Stimulated activated effector memory CD8-positive, alpha-beta T cell treated with anti-CD3 and anti-CD28 coated beads, Interleukin-12 subunit alpha, Interleukin-12 subunit beta, amount 100 ng/mL, for 72 hours (primary cell): Measurements from ENCODE around the gene PARS2.

Experiments
- ATAC-seq: fragments of 150-1000 bp; cut with Tn5 transposase; 2 replicates; pipeline ENCODE4 v1.10.0; 2021
- DNase-seq, 2 donors: peaks; one replicate each; pipeline ENCODE4 v3.0.0; 2021 to 2022; ENCODE audit warnings: low spot score in 2 of 2
- H3K27ac Mint-ChIP-seq: one replicate; pipeline ENCODE4 v1.8.0; 2022; ENCODE audit warnings: mild to moderate bottlenecking, mixed read lengths
- H3K36me3 Mint-ChIP-seq: one replicate; pipeline ENCODE4 v1.8.0; 2022; ENCODE audit warnings: mild to moderate bottlenecking, mixed read lengths
- H3K4me1 Mint-ChIP-seq: one replicate; pipeline ENCODE4 v1.8.0; 2022; ENCODE audit warnings: mixed read lengths
- H3K4me3 Mint-ChIP-seq: one replicate; pipeline ENCODE4 v1.8.0; 2022; ENCODE audit warnings: mild to moderate bottlenecking, mixed read lengths
- H3K9me3 Mint-ChIP-seq: one replicate; pipeline ENCODE4 v1.8.0; 2022; ENCODE audit warnings: mixed read lengths

Gene PARS2

DNA sequence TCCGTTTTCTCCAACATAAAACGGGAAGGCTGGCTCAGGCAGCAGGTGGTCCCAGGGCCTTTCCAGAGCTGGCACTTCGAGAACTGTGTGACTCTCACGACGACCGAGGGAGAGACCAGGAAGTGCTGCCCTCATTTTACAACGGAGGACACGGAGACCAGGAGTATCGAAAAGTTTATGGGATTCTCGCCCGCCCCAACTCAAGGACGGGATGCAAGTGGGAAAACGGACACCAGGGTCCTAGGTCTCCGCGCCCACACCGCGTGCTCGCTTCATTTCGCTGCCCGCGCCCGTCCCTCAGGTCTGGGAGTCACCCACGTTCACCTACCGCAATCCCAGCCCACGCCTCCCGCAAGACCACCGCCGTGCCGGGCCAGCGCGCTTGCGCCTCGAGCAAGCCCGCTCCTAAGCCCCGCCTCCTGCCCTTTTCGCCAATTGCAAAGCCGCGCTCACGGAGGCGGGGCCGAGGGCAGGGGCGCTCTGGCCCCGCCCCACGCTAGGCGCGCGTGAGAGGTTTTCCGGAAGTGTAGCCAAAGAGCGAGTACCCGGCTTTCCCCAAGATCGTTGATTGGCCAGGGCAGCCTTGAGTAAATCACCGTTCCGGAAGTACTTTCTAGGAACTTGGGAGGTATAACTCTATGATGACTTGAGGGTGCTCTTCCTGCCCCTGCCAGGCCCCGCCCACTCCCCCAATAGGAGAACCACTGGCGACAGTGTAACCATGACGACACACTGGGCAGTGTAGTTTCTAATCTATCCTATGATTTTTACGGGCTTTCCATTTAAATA, at the start of gene PARS2:
PARS2 (minus strand) TSS at position 391 of the 789 bp plus-strand sequence. CDS start 5,362 bp downstream, outside the sequence.
- Mint-ChIP-seq H3K4me3 (peak within 1 kb of the TSS; percentile 86), H3K4me1 (peaks cover 22% of the 10 kb centered on the region), H3K27ac (peak within 1 kb of the TSS; percentile 95), H3K9me3 (no peaks in the 10 kb centered on the region), H3K36me3 (peaks cover 13% of the 10 kb centered on the region)
- ATAC-seq, result peak; percentile 97
- DNase-seq, result peak; percentile 90 to 97

DNA sequence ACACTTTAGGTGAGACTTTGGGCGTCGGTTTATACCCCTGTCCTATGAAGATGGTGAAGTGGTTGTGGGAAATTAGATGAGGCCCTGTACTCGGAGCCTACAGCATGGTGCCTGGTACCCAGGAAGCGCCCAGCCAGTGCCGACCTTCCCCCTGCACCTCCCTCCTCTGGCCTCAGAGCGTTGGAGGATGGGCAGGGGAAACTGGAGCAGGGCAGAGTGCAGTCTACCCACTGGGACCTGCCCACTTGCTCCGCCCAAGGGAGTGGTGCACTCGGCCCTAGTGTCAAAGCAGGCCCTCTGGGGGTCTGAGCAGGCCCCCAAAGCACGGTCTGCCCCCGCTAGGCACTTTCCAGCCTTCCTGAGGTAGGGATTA, 49.8 kb upstream of the PARS2 start:
- peak overlapping the region; percentile 65 for H3K27ac Mint-ChIP-seq
- peaks cover 32% of the 10 kb centered on the region for H3K4me1 Mint-ChIP-seq
- no peaks in the 10 kb centered on the region for H3K36me3 Mint-ChIP-seq
- DNase-seq, result peak in 1 of 2 donors; percentile 44
- no peak overlapping the region for H3K4me3 Mint-ChIP-seq
- no peak for ATAC-seq
- H3K9me3 Mint-ChIP-seq, result no peaks in the 10 kb centered on the region

DNA sequence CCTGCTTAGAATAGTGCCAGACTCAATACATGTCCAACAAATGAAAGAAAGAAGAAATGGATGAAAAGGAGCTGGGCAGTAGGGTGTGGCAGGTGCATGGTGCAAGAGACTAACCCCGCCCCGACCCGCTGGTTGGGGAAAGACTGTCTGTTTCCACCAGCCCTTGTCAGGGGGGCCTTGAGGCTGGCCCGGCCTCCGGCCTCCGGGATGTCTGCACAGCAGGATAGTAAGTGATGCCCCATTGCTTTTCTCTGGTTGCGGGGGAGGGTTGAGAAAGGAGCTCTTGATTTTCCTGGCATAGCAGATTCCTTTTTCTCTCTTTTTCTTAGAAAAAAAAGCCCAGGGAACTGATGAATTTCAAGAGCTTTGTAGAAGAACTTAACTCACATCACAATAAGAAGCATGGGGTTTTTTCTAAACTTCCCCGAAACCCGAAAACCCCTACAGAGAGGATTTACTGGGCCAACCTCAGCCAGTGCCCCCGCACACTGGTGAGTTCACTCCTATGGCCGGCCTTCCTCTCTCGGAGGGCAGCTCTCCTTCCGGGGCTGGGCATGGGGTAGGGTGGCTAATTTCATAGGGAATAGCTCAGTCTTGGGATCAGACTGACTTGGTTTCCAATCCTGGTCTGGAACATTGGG, 49.3 kb upstream of the PARS2 start:
- no peak overlapping the region for H3K4me3 Mint-ChIP-seq
- DNase-seq (no peak), ATAC-seq (no peak)
- H3K36me3 Mint-ChIP-seq, result no peaks in the 10 kb centered on the region
- H3K4me1 Mint-ChIP-seq, result peaks cover 37% of the 10 kb centered on the region
- H3K9me3 Mint-ChIP-seq, result no peaks in the 10 kb centered on the region
- peak overlapping the region; percentile 65 for H3K27ac Mint-ChIP-seq

DNA sequence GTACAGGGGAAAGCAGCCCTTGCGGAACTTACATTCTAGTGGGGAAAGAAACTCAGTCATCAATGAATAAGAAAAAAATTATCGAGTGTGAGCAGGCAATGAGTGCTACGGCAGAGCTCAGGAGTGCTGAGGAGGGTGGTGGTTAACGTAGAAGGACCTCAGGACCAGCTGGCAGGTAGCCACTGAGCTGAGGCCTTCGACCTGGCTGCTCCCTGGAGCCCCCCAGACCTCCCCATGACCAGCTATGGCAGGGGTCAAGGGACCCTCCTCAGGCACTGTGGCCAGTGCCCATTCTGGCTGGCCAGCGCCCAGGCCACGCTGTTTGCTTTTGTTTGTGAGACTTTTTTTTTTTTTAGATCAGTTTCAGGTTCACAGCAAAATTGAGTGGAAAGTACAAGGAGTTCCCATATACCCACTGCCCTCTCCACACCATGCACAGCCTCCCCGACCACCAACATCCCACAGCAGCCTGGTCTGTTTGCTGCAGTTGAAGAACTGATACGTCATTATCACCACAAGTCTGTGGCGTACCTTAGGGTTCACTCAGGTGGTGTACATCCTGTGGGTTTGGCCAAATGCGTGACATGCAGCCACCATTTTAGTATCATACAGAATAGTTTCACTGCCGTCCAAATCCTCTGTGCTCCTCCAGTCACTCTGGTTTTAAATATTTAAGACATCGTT, 48.6 kb upstream of the PARS2 start:
- H3K27ac Mint-ChIP-seq, result peak overlapping the region; percentile 65
- H3K4me3 Mint-ChIP-seq, result no peak overlapping the region
- H3K9me3 Mint-ChIP-seq, result no peaks in the 10 kb centered on the region
- DNase-seq (peak in 1 of 2 donors; percentile 54), ATAC-seq (peak; percentile 58)
- no peaks in the 10 kb centered on the region for H3K36me3 Mint-ChIP-seq
- H3K4me1 Mint-ChIP-seq, result peaks cover 44% of the 10 kb centered on the region

DNA sequence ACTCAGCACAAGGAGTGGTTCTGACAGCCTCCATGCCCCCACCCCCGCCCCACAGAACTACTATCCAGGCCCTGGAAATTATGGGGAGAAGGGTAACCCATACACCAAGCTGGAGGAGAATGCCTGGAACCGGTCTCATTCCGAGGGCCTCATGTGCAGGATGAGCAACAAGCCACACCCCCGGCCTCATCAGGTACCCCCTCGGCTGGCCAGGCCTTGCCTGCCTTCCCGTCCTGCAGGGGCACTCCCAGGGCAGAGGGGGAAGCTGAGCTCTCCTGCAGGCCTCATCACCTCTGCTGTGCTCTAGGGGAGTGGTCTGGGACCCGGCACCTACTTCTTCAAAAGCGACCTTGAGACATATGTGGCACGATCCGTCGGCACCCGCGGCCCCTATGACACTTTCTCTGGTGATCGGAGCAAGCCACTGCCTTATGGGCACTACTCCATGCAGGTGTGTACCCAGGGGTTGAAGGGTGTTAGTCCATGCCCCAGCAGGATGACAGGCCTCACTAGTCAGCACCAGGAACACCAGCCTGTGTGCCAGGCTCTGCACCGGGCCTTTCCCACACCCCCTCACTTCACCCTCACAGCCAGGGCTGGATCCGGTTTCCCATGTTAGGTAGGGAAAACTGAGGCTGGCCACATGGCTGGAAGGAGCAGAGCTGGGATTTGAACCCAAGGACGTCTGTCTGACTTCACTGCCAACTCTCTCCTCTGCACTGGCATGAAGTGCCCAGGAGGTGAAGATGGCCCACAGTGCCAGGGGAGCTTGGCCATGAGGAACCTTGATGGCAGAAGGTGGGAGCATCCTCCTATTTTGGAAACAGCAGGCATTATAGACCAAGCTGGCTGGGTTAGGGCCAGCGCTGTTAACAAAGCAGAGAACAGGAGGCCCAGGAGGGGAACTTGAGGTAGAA, 47.7 kb upstream of the PARS2 start:
- H3K4me1 Mint-ChIP-seq, result peaks cover 53% of the 10 kb centered on the region
- H3K36me3 Mint-ChIP-seq, result no peaks in the 10 kb centered on the region
- ATAC-seq (no peak), DNase-seq (peak in 1 of 2 donors; percentile 45)
- H3K27ac Mint-ChIP-seq, result no peak overlapping the region
- H3K9me3 Mint-ChIP-seq, result no peaks in the 10 kb centered on the region
- no peak overlapping the region for H3K4me3 Mint-ChIP-seq

GRCh38 chr1:54811066-54811465, 46.7 kb upstream of the PARS2 start:
- no peak overlapping the region for H3K4me3 Mint-ChIP-seq

DNA sequence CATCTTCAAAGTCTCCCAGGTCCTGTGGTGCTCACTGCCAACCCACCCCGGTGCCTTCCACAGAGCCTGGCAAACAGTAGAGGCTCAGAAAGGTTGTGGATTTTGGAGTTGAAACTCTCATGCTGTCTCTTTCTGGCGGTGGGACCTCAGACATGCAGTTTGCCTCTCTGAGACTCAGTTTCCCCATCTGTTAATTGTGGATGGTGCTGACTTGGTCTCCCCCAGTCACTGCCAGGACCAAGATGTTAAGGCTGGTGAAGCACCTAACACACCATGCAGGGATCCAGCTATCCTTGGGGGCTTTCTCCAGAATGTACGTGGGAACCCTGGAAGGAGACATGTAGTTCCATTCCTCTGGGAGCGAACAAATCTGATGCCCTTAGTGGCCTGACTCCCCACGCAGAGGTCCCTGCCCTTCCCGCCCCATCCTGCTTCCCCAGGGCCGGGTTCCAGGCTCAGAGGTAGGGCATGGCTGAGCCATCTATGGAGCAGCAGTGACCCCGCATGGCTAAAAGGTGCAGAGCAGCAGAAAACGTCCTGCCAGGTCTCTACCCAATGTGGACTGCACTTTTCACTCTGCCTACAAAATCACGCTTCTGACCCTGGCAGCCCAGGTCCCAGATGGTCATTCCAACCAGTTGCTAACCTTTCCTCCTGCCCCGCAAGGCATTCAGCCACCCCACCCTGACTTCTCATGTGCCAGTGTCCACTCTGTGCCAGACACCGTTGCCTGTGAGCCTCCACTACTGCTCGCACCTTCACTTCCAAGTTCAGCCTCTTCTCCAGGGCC, 46.0 kb upstream of the PARS2 start:
- Mint-ChIP-seq H3K4me1 (peaks cover 65% of the 10 kb centered on the region), H3K27ac (peak overlapping the region; percentile 71), H3K36me3 (no peaks in the 10 kb centered on the region), H3K4me3 (no peak overlapping the region), H3K9me3 (no peaks in the 10 kb centered on the region)
- DNase-seq (peak; percentile 58 to 87), ATAC-seq (peak; percentile 70)

More at GRCh38 chr1:54811066-54811465, 46.7 kb upstream of the PARS2 start:
- peak overlapping the region; percentile 71 for H3K27ac Mint-ChIP-seq
- H3K4me1 Mint-ChIP-seq, result peaks cover 63% of the 10 kb centered on the region
- ATAC-seq (no peak), DNase-seq (peak in 1 of 2 donors; percentile 38)
- no peaks in the 10 kb centered on the region for H3K36me3 Mint-ChIP-seq
- no peaks in the 10 kb centered on the region for H3K9me3 Mint-ChIP-seq

- Mint-ChIP-seq H3K27ac (peak overlapping the region; percentile 71), H3K4me1 (peaks cover 73% of the 10 kb centered on the region), H3K9me3 (no peaks in the 10 kb centered on the region), H3K36me3 (no peaks in the 10 kb centered on the region), H3K4me3 (no peak overlapping the region)
- ATAC-seq (no peak), DNase-seq (peak in 1 of 2 donors; percentile 34)
These were observed 45.3 kb upstream of the PARS2 start for GRCh38 chr1:54809496-54810074.

DNA sequence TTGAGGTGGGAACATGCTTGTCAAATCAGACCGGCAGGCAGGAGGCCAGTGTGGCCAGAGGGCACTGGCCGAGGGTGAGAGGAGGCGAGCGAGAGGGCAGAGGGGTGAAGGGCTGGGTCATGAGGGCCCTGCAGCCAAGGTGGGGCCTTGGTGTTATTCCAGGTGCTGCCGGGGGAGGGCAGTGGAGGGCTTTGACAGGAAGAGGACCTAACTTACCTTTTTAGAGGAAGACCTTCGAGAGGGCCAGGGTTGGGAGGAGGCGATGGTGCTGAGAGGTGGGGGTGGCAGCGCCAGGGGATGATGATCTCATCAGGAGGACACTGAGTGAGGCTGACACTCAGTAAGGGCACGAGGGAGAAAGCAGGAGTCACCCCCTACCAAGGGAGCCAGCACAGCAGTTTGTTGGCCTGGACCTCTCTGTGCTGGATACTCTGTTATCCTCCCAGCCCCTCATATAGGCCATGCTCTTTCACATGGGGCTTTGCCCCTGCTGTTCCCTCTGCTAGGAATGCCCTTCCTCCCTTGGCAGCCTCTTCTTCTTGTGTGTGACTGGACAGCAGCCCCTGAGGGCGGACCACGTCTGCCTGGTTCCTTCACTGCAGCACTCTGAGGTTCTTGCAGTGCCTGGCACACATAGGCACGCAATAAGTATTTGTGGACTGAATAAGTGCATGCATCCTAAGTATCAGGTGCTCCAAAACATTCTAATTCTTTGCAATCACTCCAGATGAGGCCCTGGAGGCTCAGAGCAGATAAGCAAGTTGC, 44.3 kb upstream of the PARS2 start:
- H3K4me1 Mint-ChIP-seq, result peaks cover 79% of the 10 kb centered on the region
- DNase-seq, result peak in 1 of 2 donors; percentile 46
- H3K4me3 Mint-ChIP-seq, result peak overlapping the region; percentile 42
- no peak for ATAC-seq
- no peaks in the 10 kb centered on the region for H3K36me3 Mint-ChIP-seq
- H3K27ac Mint-ChIP-seq, result peak overlapping the region; percentile 81
- no peaks in the 10 kb centered on the region for H3K9me3 Mint-ChIP-seq

DNA sequence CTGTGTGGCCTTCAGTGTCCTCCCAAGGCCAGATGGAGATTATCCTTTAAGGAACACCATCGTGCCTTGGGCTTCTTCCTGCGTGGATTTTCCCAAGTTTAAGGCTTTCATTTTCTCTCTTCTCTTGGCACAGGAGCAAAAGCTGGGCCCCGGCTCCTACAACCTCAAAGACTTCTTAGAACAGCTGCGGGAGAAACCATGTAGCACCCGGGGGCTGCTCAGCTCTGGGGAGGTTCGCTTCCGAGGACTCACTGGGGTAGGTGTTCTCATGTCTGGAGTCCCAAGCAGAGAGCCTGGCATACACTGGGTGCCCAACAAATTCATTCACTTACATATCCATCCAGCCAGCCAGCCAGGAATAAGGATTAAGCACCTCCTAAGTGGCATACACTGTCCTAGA, 43.4 kb upstream of the PARS2 start:
- no peaks in the 10 kb centered on the region for H3K36me3 Mint-ChIP-seq
- no peak for DNase-seq
- peak overlapping the region; percentile 42 for H3K4me3 Mint-ChIP-seq
- no peak for ATAC-seq
- H3K27ac Mint-ChIP-seq, result peak overlapping the region; percentile 81
- H3K9me3 Mint-ChIP-seq, result no peaks in the 10 kb centered on the region
- H3K4me1 Mint-ChIP-seq, result peaks cover 76% of the 10 kb centered on the region

GRCh38 chr1:54806931-54807611, 42.7 kb upstream of the PARS2 start:
- Mint-ChIP-seq H3K36me3 (no peaks in the 10 kb centered on the region), H3K4me3 (peak overlapping the region; percentile 42), H3K27ac (peak overlapping the region; percentile 81), H3K4me1 (peaks cover 73% of the 10 kb centered on the region), H3K9me3 (no peaks in the 10 kb centered on the region)
- peak; percentile 37 to 76 for DNase-seq
- ATAC-seq, result peak; percentile 89

- Mint-ChIP-seq H3K36me3 (no peaks in the 10 kb centered on the region), H3K4me3 (no peak overlapping the region), H3K4me1 (peaks cover 80% of the 10 kb centered on the region), H3K9me3 (no peaks in the 10 kb centered on the region), H3K27ac (no peak overlapping the region)
- no peak for DNase-seq
- no peak for ATAC-seq
These were observed 41.7 kb upstream of the PARS2 start for GRCh38 chr1:54805981-54806381.

- ATAC-seq (no peak), DNase-seq (no peak)
- H3K9me3 Mint-ChIP-seq, result no peaks in the 10 kb centered on the region
- no peaks in the 10 kb centered on the region for H3K36me3 Mint-ChIP-seq
- peaks cover 76% of the 10 kb centered on the region for H3K4me1 Mint-ChIP-seq
- H3K27ac Mint-ChIP-seq, result no peak overlapping the region
- H3K4me3 Mint-ChIP-seq, result peak overlapping the region; percentile 38
These were observed 41.1 kb upstream of the PARS2 start for GRCh38 chr1:54805466-54805865.
